Neutrophil (primary cell): Measurements from ENCODE around the gene NHEJ1.

Experiments
- H3K27ac ChIP-seq: fragments of 200-600 bp; sonication (generic); 2 replicates; pipeline ENCODE4 v1.5.1; 2016; ENCODE audit warnings: mild to moderate bottlenecking, moderate library complexity
- H3K27me3 ChIP-seq: fragments of 200-600 bp; sonication (generic); 2 replicates; pipeline ENCODE4 v1.6.0; 2016; ENCODE audit warnings: mild to moderate bottlenecking
- H3K36me3 ChIP-seq: fragments of 200-600 bp; sonication (generic); 2 replicates; pipeline ENCODE4 v1.5.1; 2017
- H3K4me1 ChIP-seq, 2 experiments: fragments of 200-600 bp in 1 of 2; sonication (generic) in 1 of 2; 1 replicate in 1 of 2; 2 replicates in 1 of 2; pipeline versions ENCODE4 v1.5.1 to v1.6.1; 2013 to 2016; ENCODE audit warnings: low read depth in 1 of 2, low read length in 1 of 2, mild to moderate bottlenecking in 1 of 2, moderate library complexity in 1 of 2; ENCODE audit not compliant: control insufficient read depth in 1 of 2, insufficient read depth in 1 of 2
- H3K4me3 ChIP-seq, 2 experiments: fragments of 200-600 bp in 1 of 2; sonication (generic) in 1 of 2; 1 replicate in 1 of 2; 2 replicates in 1 of 2; pipeline ENCODE4 v1.5.1; 2013 to 2016; ENCODE audit warnings: low read depth in 1 of 2, low read length in 1 of 2, mild to moderate bottlenecking in 1 of 2, moderate library complexity in 1 of 2
- H3K9me3 ChIP-seq: fragments of 200-600 bp; sonication (generic); 2 replicates; pipeline ENCODE4 v1.5.1; 2016
- TF ChIP-seq, protein P1 (sequence below): fragments of 200-600 bp; sonication (generic); IDR thresholded peaks from 2 replicates; pipeline ENCODE4 v1.5.1; 2016; ENCODE audit warnings: antibody characterized with exemption

NHEJ1 gene, protein sequence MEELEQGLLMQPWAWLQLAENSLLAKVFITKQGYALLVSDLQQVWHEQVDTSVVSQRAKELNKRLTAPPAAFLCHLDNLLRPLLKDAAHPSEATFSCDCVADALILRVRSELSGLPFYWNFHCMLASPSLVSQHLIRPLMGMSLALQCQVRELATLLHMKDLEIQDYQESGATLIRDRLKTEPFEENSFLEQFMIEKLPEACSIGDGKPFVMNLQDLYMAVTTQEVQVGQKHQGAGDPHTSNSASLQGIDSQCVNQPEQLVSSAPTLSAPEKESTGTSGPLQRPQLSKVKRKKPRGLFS

DNA sequence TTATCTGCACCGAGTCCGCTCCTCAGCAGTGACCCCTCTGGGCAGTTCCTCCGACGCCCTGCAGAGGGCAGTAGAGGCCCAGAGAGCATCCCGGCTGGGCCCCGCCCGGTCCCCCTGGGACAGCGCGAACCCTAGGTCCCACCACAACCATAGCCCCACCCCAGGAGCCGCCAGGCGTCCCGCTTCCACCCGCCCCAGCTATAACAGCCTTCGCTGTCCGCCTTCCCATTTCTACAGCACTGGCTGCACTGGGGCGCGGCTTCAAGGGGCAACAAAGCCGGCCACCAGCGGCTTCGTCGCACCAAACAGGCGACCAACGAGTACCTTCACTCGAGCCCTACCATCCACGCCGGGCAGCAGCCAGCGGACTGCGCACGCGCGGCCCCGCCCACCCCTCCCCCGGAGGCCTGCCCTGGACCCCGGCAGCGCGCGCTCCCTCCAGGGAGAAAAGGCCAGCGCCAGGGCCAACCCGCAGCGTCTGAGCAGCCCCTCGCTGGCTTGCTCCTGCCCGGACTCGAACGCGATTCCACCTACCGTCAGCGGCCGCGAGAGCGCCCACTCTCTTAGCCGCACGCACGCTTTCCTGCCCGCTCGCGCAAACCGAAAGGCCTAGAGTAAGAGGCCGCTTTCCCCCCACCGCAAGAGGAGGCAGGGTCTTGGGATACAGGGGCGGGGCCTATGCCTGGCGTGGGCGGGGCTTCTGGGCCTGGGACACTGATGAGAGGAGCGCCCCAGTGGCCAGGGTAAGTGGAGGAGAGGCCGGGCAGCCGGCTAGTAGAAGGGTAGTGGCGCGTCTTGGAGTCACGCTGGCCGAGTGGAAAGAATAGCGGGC, at the start of gene NHEJ1:
Gene NHEJ1, minus strand, starts transcription at position 630 of the 832 bp plus-strand sequence. CDS start 2,453 bp downstream, outside the sequence.
- peaks cover 3% of the 10 kb centered on the region for H3K27me3 ChIP-seq
- peak within 1 kb of the TSS; percentile 83 for H3K27ac ChIP-seq
- H3K4me1 ChIP-seq: peaks cover 14 to 20% of the 10 kb centered on the region in 2 experiments
- H3K36me3 ChIP-seq: peaks cover 11% of the 10 kb centered on the region
- TF ChIP-seq, protein P1, sequence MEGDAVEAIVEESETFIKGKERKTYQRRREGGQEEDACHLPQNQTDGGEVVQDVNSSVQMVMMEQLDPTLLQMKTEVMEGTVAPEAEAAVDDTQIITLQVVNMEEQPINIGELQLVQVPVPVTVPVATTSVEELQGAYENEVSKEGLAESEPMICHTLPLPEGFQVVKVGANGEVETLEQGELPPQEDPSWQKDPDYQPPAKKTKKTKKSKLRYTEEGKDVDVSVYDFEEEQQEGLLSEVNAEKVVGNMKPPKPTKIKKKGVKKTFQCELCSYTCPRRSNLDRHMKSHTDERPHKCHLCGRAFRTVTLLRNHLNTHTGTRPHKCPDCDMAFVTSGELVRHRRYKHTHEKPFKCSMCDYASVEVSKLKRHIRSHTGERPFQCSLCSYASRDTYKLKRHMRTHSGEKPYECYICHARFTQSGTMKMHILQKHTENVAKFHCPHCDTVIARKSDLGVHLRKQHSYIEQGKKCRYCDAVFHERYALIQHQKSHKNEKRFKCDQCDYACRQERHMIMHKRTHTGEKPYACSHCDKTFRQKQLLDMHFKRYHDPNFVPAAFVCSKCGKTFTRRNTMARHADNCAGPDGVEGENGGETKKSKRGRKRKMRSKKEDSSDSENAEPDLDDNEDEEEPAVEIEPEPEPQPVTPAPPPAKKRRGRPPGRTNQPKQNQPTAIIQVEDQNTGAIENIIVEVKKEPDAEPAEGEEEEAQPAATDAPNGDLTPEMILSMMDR: peak; percentile 96
- H3K4me3 ChIP-seq: peak within 1 kb of the TSS; percentile 78 to 87
- H3K9me3 ChIP-seq: no peaks in the 10 kb centered on the region

DNA sequence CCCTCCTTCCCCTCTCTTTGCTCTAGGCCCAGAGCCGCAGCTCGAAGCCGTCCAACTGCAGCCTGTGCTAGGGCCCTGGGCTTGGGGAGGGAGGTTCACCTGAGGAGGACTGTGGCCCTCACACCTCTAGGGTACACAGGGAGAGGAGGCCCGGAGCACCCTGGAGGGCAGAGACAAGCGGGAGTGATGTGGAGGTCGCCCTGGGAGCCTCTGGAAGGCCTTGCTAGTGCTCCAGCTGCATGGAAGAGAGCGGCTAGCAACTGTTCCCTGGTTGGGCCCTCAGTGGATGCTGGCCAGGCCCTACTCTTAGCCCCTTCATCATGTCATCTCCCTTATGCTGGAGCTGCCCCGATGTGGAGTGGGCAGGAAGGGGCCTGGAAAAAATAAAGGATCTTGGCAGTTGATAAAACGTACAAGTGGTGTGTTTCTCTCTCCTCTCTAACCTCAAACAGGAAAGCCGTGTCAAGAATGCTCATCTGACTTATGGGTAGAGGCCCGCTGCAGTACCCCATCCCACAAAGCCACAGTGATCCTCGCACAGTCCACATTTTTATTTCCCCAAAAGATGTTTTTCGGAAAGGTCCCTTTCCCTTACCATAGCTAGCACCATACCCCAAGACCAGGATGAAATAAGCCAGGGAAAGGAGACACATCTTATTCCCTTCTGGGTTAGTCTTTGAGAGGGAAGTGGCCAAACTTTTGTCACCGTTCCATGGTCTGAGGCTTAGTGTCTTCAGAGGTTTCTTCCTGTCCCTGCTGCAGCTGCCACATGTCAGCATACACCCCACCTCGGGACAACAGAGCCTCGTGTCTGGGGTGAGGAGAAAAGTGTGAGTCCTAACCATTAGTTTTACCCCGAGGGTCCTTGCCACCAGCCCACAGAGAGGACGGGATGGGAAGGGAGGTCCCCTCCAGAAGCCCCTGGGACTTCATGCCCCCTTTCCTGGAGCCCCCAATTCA, 48.9 kb upstream of the NHEJ1 start:
- Histone ChIP-seq H3K4me1 (peaks cover 54 to 64% of the 10 kb centered on the region in 2 experiments), H3K27me3 (no peaks in the 10 kb centered on the region), H3K9me3 (no peaks in the 10 kb centered on the region), H3K36me3 (peaks cover 44% of the 10 kb centered on the region), H3K4me3 (no peak overlapping the region), H3K27ac (peak overlapping the region; percentile 45)
- TF ChIP-seq, protein P1: no peak

DNA sequence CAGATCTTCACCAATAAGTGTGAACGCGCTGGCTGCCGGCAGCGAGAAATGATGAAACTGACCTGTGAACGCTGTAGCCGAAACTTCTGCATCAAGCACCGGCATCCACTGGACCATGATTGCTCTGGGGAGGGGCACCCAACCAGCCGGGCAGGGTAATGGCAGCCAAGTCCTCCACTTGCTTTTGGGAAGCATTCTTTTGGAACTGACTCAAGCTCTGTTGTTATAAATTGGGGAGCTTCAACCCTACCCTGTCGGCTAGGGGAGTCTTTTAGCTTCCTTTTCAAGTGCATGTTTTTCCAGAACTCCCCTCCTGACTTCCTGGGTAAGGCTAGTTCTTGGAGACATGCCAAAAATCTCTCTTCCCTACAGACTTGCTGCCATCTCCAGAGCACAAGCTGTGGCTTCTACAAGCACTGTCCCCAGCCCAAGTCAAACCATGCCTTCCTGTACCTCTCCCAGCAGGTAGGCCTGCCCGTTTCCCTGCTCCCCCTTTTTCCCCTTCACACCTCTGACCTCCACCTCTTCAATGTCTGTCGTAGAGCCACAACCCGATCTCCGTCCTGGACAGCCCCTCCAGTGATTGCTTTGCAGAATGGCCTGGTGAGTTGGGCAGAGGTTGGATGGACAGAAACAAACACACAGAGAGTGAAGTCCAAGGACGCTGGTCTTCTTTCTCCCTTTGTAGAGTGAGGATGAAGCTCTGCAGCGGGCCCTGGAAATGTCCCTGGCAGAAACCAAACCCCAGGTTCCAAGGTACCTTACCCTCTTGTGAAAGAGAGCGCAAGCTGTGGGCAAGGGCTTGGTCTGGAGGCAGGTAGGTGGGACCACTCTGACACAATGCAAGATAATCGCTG, 47.5 kb upstream of the NHEJ1 start:
- Histone ChIP-seq H3K27ac (peak overlapping the region; percentile 96), H3K9me3 (no peaks in the 10 kb centered on the region), H3K36me3 (peaks cover 36% of the 10 kb centered on the region), H3K4me3 (peak overlapping the region; percentile 93 to 95), H3K27me3 (no peaks in the 10 kb centered on the region), H3K4me1 (peaks cover 54 to 59% of the 10 kb centered on the region in 2 experiments)
- TF ChIP-seq, protein P1: no peak

DNA sequence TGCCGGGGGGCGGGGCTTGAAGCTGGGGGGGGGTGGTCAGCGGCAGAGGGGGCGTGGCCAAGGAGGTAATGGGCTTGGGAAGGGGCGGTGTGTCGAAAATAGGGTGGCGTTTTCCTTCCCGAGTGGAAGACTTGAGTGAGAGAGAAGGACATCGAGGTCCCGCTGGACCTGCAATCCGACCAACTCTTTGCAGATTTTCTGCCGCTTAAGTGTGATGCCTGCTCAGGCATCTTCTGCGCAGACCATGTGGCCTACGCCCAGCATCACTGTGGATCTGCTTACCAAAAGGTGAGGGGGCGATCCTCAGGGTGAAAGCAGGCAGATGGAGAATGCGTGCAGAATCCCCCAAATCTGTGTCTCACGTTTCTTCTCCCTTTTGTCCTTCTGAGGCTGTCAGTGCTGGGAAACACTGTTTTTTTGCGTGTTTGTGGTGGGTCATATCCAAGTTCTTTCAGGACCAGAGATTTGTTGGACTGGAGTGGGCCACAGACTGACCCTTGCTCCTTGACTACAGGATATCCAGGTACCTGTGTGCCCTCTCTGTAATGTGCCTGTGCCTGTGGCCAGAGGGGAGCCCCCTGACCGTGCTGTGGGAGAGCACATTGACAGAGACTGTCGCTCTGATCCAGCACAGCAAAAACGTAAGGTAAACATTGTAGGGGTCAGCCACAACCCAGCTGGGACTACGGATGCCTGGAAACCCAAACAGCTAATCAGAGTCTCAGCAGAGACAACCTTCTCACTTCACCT, 46.7 kb upstream of the NHEJ1 start:
- TF ChIP-seq, protein P1: no peak
- H3K4me3 ChIP-seq: peak overlapping the region; percentile 93 to 95
- H3K4me1 ChIP-seq: peaks cover 54 to 59% of the 10 kb centered on the region in 2 experiments
- H3K27ac ChIP-seq: peak overlapping the region; percentile 96
- no peaks in the 10 kb centered on the region for H3K27me3 ChIP-seq
- H3K9me3 ChIP-seq: no peaks in the 10 kb centered on the region
- H3K36me3 ChIP-seq: peaks cover 30% of the 10 kb centered on the region
